Stomach (tissue), 9 donors: Measurements from ENCODE around the gene ADAM11. TPM values are rescaled to one million over a fixed set of nuclear protein-coding genes. Genes with fewer than 3 reads are reported as not detected.

Experiments
- DNase-seq, 2 donors: peaks; one replicate each; pipeline versions ENCODE4 v3.0.0 to v3.0.0-alpha.2; 2013 to 2019
- H3K27ac ChIP-seq, 5 donors: fragments of 200-600 bp in 4 of 5; sonication (generic) in 4 of 5; one replicate each; pipeline ENCODE4 v1.5.1; 2013 to 2019; ENCODE audit warnings: mild to moderate bottlenecking in 1 of 5, moderate library complexity in 1 of 5
- H3K27me3 ChIP-seq, 3 donors: fragments of 200-600 bp; sonication (generic); one replicate each; pipeline ENCODE4 v1.5.1; 2017 to 2019; ENCODE audit warnings: mixed run types in 1 of 3
- H3K36me3 ChIP-seq, 4 donors: fragments of 200-600 bp; sonication (generic); 1 replicate in 3 of 4; 2 replicates in 1 of 4; pipeline ENCODE4 v1.5.1; 2016 to 2019
- H3K4me1 ChIP-seq, 4 donors: fragments of 200-600 bp; sonication (generic); one replicate each; pipeline ENCODE4 v1.5.1; 2016 to 2019
- H3K4me3 ChIP-seq, 4 donors: fragments of 200-600 bp; sonication (generic) in 3 of 4; one replicate each; pipeline ENCODE4 v1.5.1; 2016 to 2019; ENCODE audit warnings: mild to moderate bottlenecking in 1 of 4
- H3K9me3 ChIP-seq, 4 donors: fragments of 200-600 bp; sonication (generic); one replicate each; pipeline ENCODE4 v1.5.1; 2016 to 2019
- EP300 ChIP-seq: sonication (generic); formaldehyde crosslinking; IDR thresholded peaks from one replicate; pipeline ENCODE4 v1.6.1; 2017; ENCODE audit warnings: antibody characterized with exemption
- POLR2A ChIP-seq, 4 donors: fragments of 450-650 bp; IDR thresholded peaks; one replicate each; pipeline ENCODE4 v1.6.1; 2016; ENCODE audit warnings: antibody characterized with exemption in 4 of 4, control low read depth in 2 of 4, mild to moderate bottlenecking in 1 of 4, moderate library complexity in 1 of 4
- POLR2AphosphoS5 ChIP-seq, 3 donors: sonication (generic); formaldehyde crosslinking; IDR thresholded peaks; one replicate each; pipeline ENCODE4 v1.6.1; 2016; ENCODE audit warnings: antibody characterized with exemption in 3 of 3
- WGBS, 5 donors: extraction: QIAGEN DNeasy Blood & Tissue Kit in 3 of 5; methylation state at CpG; one replicate each; pipeline versions ENCODE4 v1.1.5 to v1.1.7; 2013 to 2018; 5-methylcytosine and 5-hydroxymethylcytosine counted together
- intact Hi-C: fragments of 100-400 bp; cut with DNase I; formaldehyde crosslinking; loops from one replicate; pipeline ENCODE4 v1.15.1; 2023; ENCODE audit warnings: low total_unique reads
- polyA plus RNA-seq, 3 donors: library from polyadenylated mRNA; stranded (reverse); fragments of 200-250 nt; gene quantifications; one replicate each; pipeline ENCODE4 v1.2.3, GENCODE V29; 2013
- total RNA-seq, 5 donors: library from RNA; depleted of rRNA; stranded (reverse); fragments of >200 nt; gene quantifications; one replicate each; pipeline versions ENCODE4 v1.1.0 to v1.2.3, GENCODE V29; 2014 to 2016
- TF ChIP-seq, protein P1 (sequence below), 7 experiments: fragments of 450-650 bp in 4 of 7; fragments of 200-600 bp in 3 of 7; sonication (generic) in 3 of 7; IDR thresholded peaks; one replicate each; pipeline ENCODE4 v1.5.1; 2016 to 2019; ENCODE audit warnings: antibody characterized with exemption in 7 of 7, control low read depth in 2 of 7, mild to moderate bottlenecking in 1 of 7
- donor health status: healthy with polysubstance abuse.
- donor health status: Bipolar disorder and iron deficiency.
- donor health status: healthy.

Gene ADAM11
- total and polyA plus RNA-seq, 8 donors, result 0.19 to 57.6 (median 0.73) TPM; not detected in 3

DNA sequence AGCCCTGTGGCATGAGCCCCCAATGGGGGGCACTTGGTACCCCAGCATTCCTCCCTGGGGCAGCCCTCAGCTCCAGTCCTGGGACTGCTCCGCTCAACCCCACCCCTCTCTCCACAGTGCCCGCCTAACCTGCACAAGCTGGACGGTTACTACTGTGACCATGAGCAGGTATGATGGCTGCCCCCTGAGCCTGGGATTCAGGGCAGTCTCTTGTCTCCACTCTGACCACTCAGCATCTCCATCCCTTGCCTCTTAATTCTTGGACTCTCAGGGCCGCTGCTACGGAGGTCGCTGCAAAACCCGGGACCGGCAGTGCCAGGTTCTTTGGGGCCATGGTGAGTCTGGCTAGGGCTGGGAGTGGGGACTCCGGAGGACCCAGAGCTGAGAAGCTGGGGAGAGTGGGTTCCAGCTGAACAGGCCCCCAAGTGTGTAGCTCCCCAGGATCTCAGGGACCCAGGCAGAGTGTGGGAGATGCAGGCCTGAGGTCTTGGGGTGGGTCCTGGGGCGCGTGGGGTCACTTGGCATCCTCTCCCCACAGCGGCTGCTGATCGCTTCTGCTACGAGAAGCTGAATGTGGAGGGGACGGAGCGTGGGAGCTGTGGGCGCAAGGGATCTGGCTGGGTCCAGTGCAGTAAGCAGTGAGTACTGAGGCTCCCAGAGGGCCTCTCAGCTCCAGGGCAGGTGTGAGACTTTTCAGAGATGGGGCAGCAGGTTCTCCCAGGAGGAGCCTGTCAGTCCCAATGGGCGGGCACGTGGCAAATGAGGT, 18.0 kb downstream of the ADAM11 start:
- 78 to 86% (median 81%) methylated on average over 17 to 19 of the region's 19 CpGs for WGBS, 5 donors

DNA sequence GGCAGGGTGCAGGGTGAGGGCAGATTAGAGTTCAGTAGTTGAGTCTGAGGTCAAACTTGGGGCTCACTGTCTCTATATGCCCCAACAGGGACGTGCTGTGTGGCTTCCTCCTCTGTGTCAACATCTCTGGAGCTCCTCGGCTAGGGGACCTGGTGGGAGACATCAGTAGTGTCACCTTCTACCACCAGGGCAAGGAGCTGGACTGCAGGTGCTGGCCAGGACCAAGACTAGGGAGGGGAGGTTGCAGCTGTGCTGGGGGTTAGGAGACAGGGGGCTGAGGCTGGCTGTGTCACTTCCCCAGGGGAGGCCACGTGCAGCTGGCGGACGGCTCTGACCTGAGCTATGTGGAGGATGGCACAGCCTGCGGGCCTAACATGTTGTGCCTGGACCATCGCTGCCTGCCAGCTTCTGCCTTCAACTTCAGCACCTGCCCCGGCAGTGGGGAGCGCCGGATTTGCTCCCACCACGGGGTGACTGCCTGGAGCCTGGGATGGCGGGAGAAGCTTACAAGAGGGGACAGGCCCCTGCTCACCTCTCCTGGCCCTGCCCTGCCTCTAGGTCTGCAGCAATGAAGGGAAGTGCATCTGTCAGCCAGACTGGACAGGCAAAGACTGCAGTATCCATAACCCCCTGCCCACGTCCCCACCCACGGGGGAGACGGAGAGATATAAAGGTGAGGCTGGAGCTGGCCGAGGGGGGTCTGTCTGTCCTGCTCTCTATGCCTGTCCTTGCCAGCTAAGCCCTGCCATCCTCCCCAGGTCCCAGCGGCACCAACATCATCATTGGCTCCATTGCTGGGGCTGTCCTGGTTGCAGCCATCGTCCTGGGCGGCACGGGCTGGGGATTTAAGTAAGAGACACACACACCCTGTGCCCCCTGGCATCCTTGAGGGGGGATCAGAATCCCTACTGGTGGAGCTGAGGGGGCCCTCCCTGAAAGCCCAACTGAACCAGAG, 18.9 kb downstream of the ADAM11 start:
- H3K4me1 ChIP-seq, result peaks cover 24 to 58% (median 41%) of the 10 kb centered on the region in 4 donors
- H3K4me3 ChIP-seq, result no peak overlapping the region
- DNase-seq, result peak in 1 of 2 donors; percentile 14
- H3K27me3 ChIP-seq, result peaks cover 0 to 32% (median 11%) of the 10 kb centered on the region in 3 donors
- intact Hi-C loops, result loop anchor here (5.0 to 10.0 kb wide), 2 partner anchors 85 to 247 kb away; no protein-coding TSS in a partner anchor
- 83 to 91% (median 85%) methylated on average over 13 to 20 of the region's 20 CpGs for WGBS, 5 donors
- H3K9me3 ChIP-seq, result no peaks in the 10 kb centered on the region
- no peaks in the 10 kb centered on the region for H3K36me3 ChIP-seq
- TF ChIP-seq POLR2A (IDR thresholded peaks at IDR 0.05) (no peak), EP300 (no peak), POLR2AphosphoS5 (IDR thresholded peaks at IDR 0.05) (no peak)
- TF ChIP-seq, protein P1, sequence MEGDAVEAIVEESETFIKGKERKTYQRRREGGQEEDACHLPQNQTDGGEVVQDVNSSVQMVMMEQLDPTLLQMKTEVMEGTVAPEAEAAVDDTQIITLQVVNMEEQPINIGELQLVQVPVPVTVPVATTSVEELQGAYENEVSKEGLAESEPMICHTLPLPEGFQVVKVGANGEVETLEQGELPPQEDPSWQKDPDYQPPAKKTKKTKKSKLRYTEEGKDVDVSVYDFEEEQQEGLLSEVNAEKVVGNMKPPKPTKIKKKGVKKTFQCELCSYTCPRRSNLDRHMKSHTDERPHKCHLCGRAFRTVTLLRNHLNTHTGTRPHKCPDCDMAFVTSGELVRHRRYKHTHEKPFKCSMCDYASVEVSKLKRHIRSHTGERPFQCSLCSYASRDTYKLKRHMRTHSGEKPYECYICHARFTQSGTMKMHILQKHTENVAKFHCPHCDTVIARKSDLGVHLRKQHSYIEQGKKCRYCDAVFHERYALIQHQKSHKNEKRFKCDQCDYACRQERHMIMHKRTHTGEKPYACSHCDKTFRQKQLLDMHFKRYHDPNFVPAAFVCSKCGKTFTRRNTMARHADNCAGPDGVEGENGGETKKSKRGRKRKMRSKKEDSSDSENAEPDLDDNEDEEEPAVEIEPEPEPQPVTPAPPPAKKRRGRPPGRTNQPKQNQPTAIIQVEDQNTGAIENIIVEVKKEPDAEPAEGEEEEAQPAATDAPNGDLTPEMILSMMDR (IDR thresholded peaks at IDR 0.05), result no peak
- no peak overlapping the region for H3K27ac ChIP-seq

More for the DNA sequence above, 18.0 kb downstream of the ADAM11 start:
- Histone ChIP-seq H3K4me3 (peak overlapping the region in 2 of 4 donors; percentile 55 to 57), H3K27ac (peak overlapping the region in 1 of 5 donors; percentile 82), H3K4me1 (peaks cover 24 to 49% (median 37%) of the 10 kb centered on the region in 4 donors), H3K9me3 (no peaks in the 10 kb centered on the region), H3K36me3 (no peaks in the 10 kb centered on the region), H3K27me3 (peaks cover 0 to 41% (median 18%) of the 10 kb centered on the region in 3 donors)
- DNase-seq, result peak in 1 of 2 donors; percentile 8
- TF ChIP-seq EP300 (no peak), POLR2AphosphoS5 (IDR thresholded peaks at IDR 0.05) (no peak), POLR2A (IDR thresholded peaks at IDR 0.05) (no peak)
- TF ChIP-seq, protein P1 (IDR thresholded peaks at IDR 0.05), result no peak
- intact Hi-C loops, result loop anchor here (5.0 to 10.0 kb wide), 2 partner anchors 85 to 248 kb away; no protein-coding TSS in a partner anchor

DNA sequence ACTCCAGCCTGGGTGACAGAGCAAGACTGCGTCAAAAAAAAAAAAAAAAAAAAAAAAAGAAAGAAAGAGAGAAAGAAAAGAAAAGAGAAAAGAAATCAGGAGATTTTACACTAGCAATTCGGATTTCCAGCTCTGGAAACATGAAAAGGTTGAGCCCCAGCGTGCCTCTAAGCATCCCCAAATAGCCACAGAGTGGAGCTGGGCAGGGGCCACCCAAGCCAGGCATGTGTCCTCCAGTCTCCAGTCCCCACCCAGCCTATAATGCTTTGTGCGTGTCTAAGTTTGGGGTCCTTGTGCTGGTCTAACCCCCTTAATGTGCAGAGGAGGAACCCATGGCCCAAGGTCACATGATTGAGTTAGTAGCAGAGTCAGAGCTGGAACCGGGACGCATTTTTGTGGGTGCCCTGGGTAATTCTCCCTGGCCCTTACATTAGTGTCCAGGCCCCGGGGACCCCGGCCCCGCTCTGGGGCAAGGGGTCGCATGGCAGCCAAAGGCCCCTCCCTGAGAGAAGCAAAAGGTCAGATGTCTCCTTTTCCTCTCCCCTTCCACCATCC, 19.9 kb downstream of the ADAM11 start:
- peaks cover 0 to 22% (median 4%) of the 10 kb centered on the region in 3 donors for H3K27me3 ChIP-seq
- 18 to 37% (median 27%) methylated on average over 6 to 10 of the region's 10 CpGs for WGBS, 5 donors
- no peaks in the 10 kb centered on the region for H3K36me3 ChIP-seq
- no peaks in the 10 kb centered on the region for H3K9me3 ChIP-seq
- intact Hi-C loops, result loop anchor here (5.0 to 10.0 kb wide), 2 partner anchors 84 to 246 kb away; no protein-coding TSS in a partner anchor
- peak overlapping the region in 3 of 4 donors; percentile 34 to 39 (median 34) for H3K4me3 ChIP-seq
- no peak for DNase-seq
- H3K27ac ChIP-seq, result peak overlapping the region in 2 of 5 donors; percentile 40 to 72
- TF ChIP-seq POLR2A (IDR thresholded peaks at IDR 0.05) (no peak), EP300 (no peak), POLR2AphosphoS5 (IDR thresholded peaks at IDR 0.05) (no peak)
- TF ChIP-seq, protein P1 (IDR thresholded peaks at IDR 0.05), result no peak
- peaks cover 28 to 59% (median 42%) of the 10 kb centered on the region in 4 donors for H3K4me1 ChIP-seq
